SK-N-SH (cell line): ENCODE measurements around the gene CCDC88C. TPM values are rescaled to one million over a fixed set of nuclear protein-coding genes. Genes with fewer than 3 reads are reported as not detected.

Source experiments
- CTCF ChIA-PET: fragments of 300-600, 350-600 bp; formaldehyde crosslinking; extraction: SDS; loops from one replicate; lab custom pipeline; 2021; lab: Yijun Ruan, JAX
- POLR2A ChIA-PET: fragments of 350-600 bp; sonication (Branson Sonifier 250); formaldehyde crosslinking; extraction: SDS; loops from one replicate; lab custom pipeline; 2020; ENCODE audit warnings: antibody characterized with exemption, inconsistent platforms; lab: Yijun Ruan, JAX
- DNase-seq: peaks from one replicate; pipeline ENCODE4 v3.0.0; 2012
- H2AFZ ChIP-seq: fragments of 200-600 bp; sonication (generic); 2 replicates; pipeline ENCODE4 v1.8.1; 2016; ENCODE audit warnings: antibody characterized with exemption, mild to moderate bottlenecking, low read depth
- H3F3A ChIP-seq: fragments of 200-600 bp; sonication (generic); replicated peaks from 2 replicates; pipeline ENCODE3; 2016; ENCODE audit warnings: antibody characterized with exemption, mild to moderate bottlenecking; ENCODE audit not compliant: insufficient read depth
- H3K27ac ChIP-seq, 2 experiments: fragments of 200-500 bp in 1 of 2; fragments of 200-600 bp in 1 of 2; sonication (Bioruptor generic) in 1 of 2; sonication (generic), shearing (Covaris generic) in 1 of 2; 2 replicates each; pipeline versions ENCODE4 v1.5.1 to v1.6.1; 2014 to 2016; ENCODE audit warnings: low read depth in 2 of 2, inconsistent platforms in 1 of 2, low read length in 1 of 2, mild to moderate bottlenecking in 1 of 2, mixed read lengths in 1 of 2
- H3K27me3 ChIP-seq: fragments of 200-600 bp; sonication (generic), shearing (Covaris generic); 2 replicates; pipeline ENCODE4 v1.6.1; 2016; ENCODE audit warnings: mixed run types; ENCODE audit not compliant: insufficient read depth
- H3K36me3 ChIP-seq, 2 experiments: fragments of 200-500 bp in 1 of 2; fragments of 200-600 bp in 1 of 2; sonication (Bioruptor generic) in 1 of 2; sonication (generic) in 1 of 2; replicated peaks in 1 of 2; 2 replicates each; pipeline versions ENCODE3 to v1.5.1; 2014 to 2016; ENCODE audit warnings: low read length in 1 of 2, mild to moderate bottlenecking in 1 of 2; ENCODE audit not compliant: insufficient read depth in 2 of 2, control insufficient read depth in 1 of 2
- H3K4me1 ChIP-seq, 2 experiments: fragments of 200-500 bp in 1 of 2; fragments of 200-600 bp in 1 of 2; sonication (Bioruptor generic) in 1 of 2; sonication (generic), shearing (Covaris generic) in 1 of 2; 2 replicates each; pipeline versions ENCODE4 v1.5.1 to v1.6.1; 2014 to 2016; ENCODE audit warnings: low read depth in 1 of 2, low read length in 1 of 2, mixed run types in 1 of 2; ENCODE audit not compliant: insufficient read depth in 2 of 2, control insufficient read depth in 1 of 2
- H3K4me2 ChIP-seq: fragments of 200-600 bp; sonication (generic), shearing (Covaris generic); 2 replicates; pipeline ENCODE4 v1.6.1; 2017; ENCODE audit warnings: mixed run types
- H3K4me3 ChIP-seq, 2 experiments: fragments of 200-500 bp in 1 of 2; fragments of 200-600 bp in 1 of 2; sonication (Bioruptor generic) in 1 of 2; sonication (generic), shearing (Covaris generic) in 1 of 2; 2 replicates each; pipeline versions ENCODE4 v1.5.1 to v1.8.1; 2014 to 2016; ENCODE audit warnings: low read depth in 2 of 2, inconsistent platforms in 1 of 2, low read length in 1 of 2, mild to moderate bottlenecking in 1 of 2, mixed read lengths in 1 of 2, moderate library complexity in 1 of 2
- H3K79me2 ChIP-seq: fragments of 200-600 bp; sonication (generic); 2 replicates; pipeline ENCODE4 v1.8.1; 2017; ENCODE audit warnings: mild to moderate bottlenecking; ENCODE audit not compliant: insufficient read depth
- H3K9ac ChIP-seq: fragments of 200-600 bp; sonication (generic); 2 replicates; pipeline ENCODE4 v1.6.1; 2017; ENCODE audit warnings: mixed run types
- H3K9me2 ChIP-seq: fragments of 200-600 bp; sonication (generic); 2 replicates; pipeline ENCODE4 v1.6.1; 2017; ENCODE audit warnings: mixed run types
- H3K9me3 ChIP-seq: fragments of 200-600 bp; sonication (generic); 2 replicates; pipeline ENCODE4 v1.6.1; 2017; ENCODE audit warnings: mixed run types, mild to moderate bottlenecking, moderate library complexity
- H4K20me1 ChIP-seq: fragments of 200-600 bp; sonication (generic); 2 replicates; pipeline ENCODE4 v1.6.1; 2017; ENCODE audit warnings: mild to moderate bottlenecking, mixed run types; ENCODE audit not compliant: insufficient read depth
- ELF1 ChIP-seq: IDR thresholded peaks from 2 replicates; pipeline ENCODE4 v1.4.0; 2012
- EP300 ChIP-seq, 2 experiments: IDR thresholded peaks; 2 replicates each; pipeline versions ENCODE4 v1.4.0 to v1.6.1; 2012; ENCODE audit warnings: borderline replicate concordance in 1 of 2, low read depth in 1 of 2, low read length in 1 of 2
- EZH2phosphoT487 ChIP-seq: fragments of 200-600 bp; sonication (generic); IDR thresholded peaks from 2 replicates; pipeline ENCODE4 v1.6.1; 2017; ENCODE audit warnings: low read depth, mixed run types, mild to moderate bottlenecking, antibody characterized with exemption, moderate library complexity, borderline replicate concordance
- FOSL2 ChIP-seq: IDR thresholded peaks from 2 replicates; pipeline ENCODE4 v1.4.0; 2012; ENCODE audit warnings: low read depth, mild to moderate bottlenecking, moderate library complexity, borderline replicate concordance
- FOXM1 ChIP-seq: IDR thresholded peaks from 2 replicates; pipeline ENCODE4 v1.4.0; 2012; ENCODE audit warnings: low read depth, mild to moderate bottlenecking
- POLR2AphosphoS5 ChIP-seq: IDR thresholded peaks from 2 replicates; pipeline ENCODE4 v1.6.1; 2012; ENCODE audit warnings: low read depth, low read length
- RCOR1 ChIP-seq: fragments of 150-350 bp; IDR thresholded peaks from 2 replicates; pipeline ENCODE4 v1.6.1; 2017; ENCODE audit warnings: antibody characterized with exemption, low read length
- TEAD4 ChIP-seq: IDR thresholded peaks from 2 replicates; pipeline ENCODE4 v1.4.0; 2012; ENCODE audit warnings: mild to moderate bottlenecking, borderline replicate concordance; ENCODE audit not compliant: insufficient read depth
- WGBS: methylation state at CpG from one replicate; pipeline ENCODE4 v1.1.6; 2017; ENCODE audit warnings: low lambda C conversion rate; 5-methylcytosine and 5-hydroxymethylcytosine counted together
- polyA plus RNA-seq, 3 experiments: library from polyadenylated mRNA; depleted of rRNA; stranded (reverse); fragments of >200 nt; gene quantifications; 2 replicates each; pipeline ENCODE4 v1.2.3, GENCODE V29; 2012
- TF ChIP-seq, protein P1 (sequence below): IDR thresholded peaks from 2 replicates; pipeline ENCODE4 v1.4.0; 2012; ENCODE audit warnings: low read depth, borderline replicate concordance
- TF ChIP-seq, protein P2 (sequence below): IDR thresholded peaks from 2 replicates; pipeline ENCODE4; 2012
- TF ChIP-seq, protein P3 (sequence below): IDR thresholded peaks from 2 replicates; pipeline ENCODE4 v1.4.0; 2012; ENCODE audit warnings: low read depth, borderline replicate concordance
- TF ChIP-seq, protein P4 (sequence below): fragments of 200-600 bp; sonication (generic); IDR thresholded peaks from 2 replicates; pipeline ENCODE4 v1.6.1; 2017; ENCODE audit warnings: antibody characterized with exemption, mild to moderate bottlenecking, moderate library complexity

Gene CCDC88C
- polyA plus RNA-seq, 1 of the 3 experiments (the other 2 are of a cell fraction), result 0.39 TPM

DNA sequence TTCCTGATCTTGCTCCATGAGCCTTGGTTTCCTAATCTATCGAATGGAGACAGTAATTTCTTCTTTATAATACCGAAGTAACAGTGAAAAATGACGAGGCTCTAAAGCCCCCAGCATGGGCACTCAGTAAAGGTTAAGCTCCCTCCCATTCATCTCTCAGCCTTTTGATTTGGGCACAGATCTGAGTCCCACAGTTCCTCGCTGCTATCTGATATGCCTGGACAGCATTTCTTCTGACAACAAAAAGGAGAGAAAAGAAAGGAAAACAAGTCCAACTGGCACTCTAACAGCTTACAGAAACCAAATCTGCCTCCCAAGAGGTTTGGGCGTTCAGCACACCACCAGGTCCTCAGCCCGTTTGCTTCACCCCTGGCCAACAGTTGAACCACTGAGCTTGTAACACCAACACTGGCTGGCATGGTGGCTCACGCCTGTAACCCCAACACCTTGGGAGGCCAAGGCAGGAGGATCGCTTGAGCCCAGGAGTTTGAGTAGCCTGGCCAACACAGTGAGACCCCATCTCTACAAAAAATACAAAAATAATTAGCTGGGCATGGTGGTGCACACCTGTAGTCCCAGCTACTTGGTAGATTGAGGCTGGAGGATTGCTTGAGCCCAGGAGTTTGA is 19.5 kb downstream of the CCDC88C start:
- no peaks in the 10 kb centered on the region for H3K79me2 ChIP-seq
- whole genome bisulfite sequencing, result 62% methylated on average over 8 of the region's 8 CpGs
- H2AFZ ChIP-seq, result no peak overlapping the region
- H3K27ac ChIP-seq, result no peak overlapping the region
- H3K9me3 ChIP-seq, result no peaks in the 10 kb centered on the region
- H3K36me3 ChIP-seq, result no peaks in the 10 kb centered on the region
- H3K4me2 ChIP-seq, result no peak overlapping the region
- H4K20me1 ChIP-seq, result no peaks in the 10 kb centered on the region
- TF ChIP-seq EP300 (IDR thresholded peaks at IDR 0.05; ENCODE audit: borderline replicate concordance in 1 of 2, low read depth in 1 of 2, low read length in 1 of 2), result no peak
- no peak for TF ChIP-seq RCOR1
- TF ChIP-seq ELF1, result no peak
- no peak for TF ChIP-seq EZH2phosphoT487
- TF ChIP-seq, protein P1, sequence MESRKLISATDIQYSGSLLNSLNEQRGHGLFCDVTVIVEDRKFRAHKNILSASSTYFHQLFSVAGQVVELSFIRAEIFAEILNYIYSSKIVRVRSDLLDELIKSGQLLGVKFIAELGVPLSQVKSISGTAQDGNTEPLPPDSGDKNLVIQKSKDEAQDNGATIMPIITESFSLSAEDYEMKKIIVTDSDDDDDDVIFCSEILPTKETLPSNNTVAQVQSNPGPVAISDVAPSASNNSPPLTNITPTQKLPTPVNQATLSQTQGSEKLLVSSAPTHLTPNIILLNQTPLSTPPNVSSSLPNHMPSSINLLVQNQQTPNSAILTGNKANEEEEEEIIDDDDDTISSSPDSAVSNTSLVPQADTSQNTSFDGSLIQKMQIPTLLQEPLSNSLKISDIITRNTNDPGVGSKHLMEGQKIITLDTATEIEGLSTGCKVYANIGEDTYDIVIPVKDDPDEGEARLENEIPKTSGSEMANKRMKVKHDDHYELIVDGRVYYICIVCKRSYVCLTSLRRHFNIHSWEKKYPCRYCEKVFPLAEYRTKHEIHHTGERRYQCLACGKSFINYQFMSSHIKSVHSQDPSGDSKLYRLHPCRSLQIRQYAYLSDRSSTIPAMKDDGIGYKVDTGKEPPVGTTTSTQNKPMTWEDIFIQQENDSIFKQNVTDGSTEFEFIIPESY, result no peak
- ChIA-PET CTCF (interaction anchor here (1.0 to 2.4 kb wide), 5 partner anchors 20 to 221 kb away, joined by 4 to 9 read pairs (median 4); partner anchors contain the start of gene CCDC88C), POLR2A (interaction anchor here (0.6 to 1.4 kb wide), 3 partner anchors 20 to 63 kb away, joined by 3 to 6 read pairs (median 3); no protein-coding TSS in a partner anchor)
- DNase-seq, result no peak
- H3K4me3 ChIP-seq, result no peak overlapping the region
- H3K9ac ChIP-seq, result no peak overlapping the region
- H3K9me2 ChIP-seq, result no peaks in the 10 kb centered on the region
- no peaks in the 10 kb centered on the region for H3F3A ChIP-seq
- H3K4me1 ChIP-seq, result peaks cover 0 to 34% of the 10 kb centered on the region in 2 experiments; a peak in 1 of 4 replicates
- H3K27me3 ChIP-seq, result peaks cover 8% of the 10 kb centered on the region; the same call in 1 of the 2 replicates

DNA sequence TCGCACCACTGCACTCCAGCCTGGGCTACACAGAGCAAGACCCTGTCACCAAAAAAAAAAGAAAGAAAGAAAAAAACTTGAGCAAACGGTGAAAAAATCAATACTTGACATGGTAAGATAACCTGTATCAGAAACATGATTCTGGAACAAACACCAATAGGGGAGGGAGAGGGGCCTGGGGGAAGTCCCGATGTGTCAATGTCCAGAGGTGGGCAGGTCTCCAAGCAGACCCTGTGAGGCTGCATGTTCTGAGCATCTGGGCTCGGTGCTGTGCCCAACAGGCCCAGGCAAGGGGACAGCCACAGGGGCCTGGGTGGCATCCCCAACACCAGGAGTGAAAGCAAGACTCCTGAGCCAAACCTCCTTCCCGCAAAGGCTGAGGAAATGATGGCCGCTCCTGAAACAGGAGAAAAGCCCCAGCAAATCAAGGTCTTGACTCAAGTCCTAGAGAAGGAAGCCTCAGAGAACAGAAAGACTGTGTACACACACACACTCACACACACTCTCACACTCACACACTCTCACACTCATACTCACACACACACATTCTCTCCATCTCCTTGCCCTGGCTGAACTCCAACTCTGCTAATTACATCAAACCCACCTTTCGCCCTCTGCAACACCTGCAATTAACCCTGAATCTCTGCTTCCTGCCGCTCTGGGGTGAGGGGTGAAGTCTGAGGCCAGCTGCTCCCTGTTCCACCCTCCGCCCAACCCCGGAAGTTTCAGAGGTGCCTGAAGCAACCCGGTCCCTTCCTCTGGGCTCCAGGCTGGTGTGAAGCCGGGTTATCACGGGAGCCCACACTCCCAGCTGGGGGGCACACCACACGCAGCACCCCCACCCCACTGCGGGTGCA is 20.4 kb downstream of the CCDC88C start:
- Histone ChIP-seq H3K27ac (no peak overlapping the region), H3K36me3 (no peaks in the 10 kb centered on the region), H3F3A (no peaks in the 10 kb centered on the region), H3K9ac (no peak overlapping the region), H3K4me3 (no peak overlapping the region), H2AFZ (no peak overlapping the region), H3K9me2 (no peaks in the 10 kb centered on the region), H4K20me1 (no peaks in the 10 kb centered on the region), H3K4me2 (no peak overlapping the region), H3K27me3 (peaks cover 8% of the 10 kb centered on the region; the same call in 1 of the 2 replicates), H3K4me1 (peaks cover 0 to 32% of the 10 kb centered on the region in 2 experiments; a peak in 1 of 4 replicates), H3K79me2 (no peaks in the 10 kb centered on the region), H3K9me3 (no peaks in the 10 kb centered on the region)
- 61% methylated on average over 12 of the region's 15 CpGs for WGBS
- ChIA-PET POLR2A (interaction anchor here (0.6 kb wide), 1 partner anchor 62 kb away, joined by 3 read pairs; no protein-coding TSS in a partner anchor), CTCF (interaction anchor here (1.0 kb wide), 1 partner anchor 22 kb away, joined by 4 read pairs; no protein-coding TSS in a partner anchor)
- no peak for DNase-seq
- no peak for TF ChIP-seq FOXM1
- TF ChIP-seq, protein P2, sequence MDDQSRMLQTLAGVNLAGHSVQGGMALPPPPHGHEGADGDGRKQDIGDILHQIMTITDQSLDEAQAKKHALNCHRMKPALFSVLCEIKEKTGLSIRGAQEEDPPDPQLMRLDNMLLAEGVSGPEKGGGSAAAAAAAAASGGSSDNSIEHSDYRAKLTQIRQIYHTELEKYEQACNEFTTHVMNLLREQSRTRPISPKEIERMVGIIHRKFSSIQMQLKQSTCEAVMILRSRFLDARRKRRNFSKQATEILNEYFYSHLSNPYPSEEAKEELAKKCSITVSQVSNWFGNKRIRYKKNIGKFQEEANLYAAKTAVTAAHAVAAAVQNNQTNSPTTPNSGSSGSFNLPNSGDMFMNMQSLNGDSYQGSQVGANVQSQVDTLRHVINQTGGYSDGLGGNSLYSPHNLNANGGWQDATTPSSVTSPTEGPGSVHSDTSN, result no peak
- TF ChIP-seq, protein P3, sequence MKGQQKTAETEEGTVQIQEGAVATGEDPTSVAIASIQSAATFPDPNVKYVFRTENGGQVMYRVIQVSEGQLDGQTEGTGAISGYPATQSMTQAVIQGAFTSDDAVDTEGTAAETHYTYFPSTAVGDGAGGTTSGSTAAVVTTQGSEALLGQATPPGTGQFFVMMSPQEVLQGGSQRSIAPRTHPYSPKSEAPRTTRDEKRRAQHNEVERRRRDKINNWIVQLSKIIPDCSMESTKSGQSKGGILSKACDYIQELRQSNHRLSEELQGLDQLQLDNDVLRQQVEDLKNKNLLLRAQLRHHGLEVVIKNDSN, result no peak
- TF ChIP-seq ELF1, result no peak
- no peak for TF ChIP-seq POLR2AphosphoS5
- no peak for TF ChIP-seq FOSL2
- TF ChIP-seq TEAD4, result no peak
- TF ChIP-seq, protein P4, sequence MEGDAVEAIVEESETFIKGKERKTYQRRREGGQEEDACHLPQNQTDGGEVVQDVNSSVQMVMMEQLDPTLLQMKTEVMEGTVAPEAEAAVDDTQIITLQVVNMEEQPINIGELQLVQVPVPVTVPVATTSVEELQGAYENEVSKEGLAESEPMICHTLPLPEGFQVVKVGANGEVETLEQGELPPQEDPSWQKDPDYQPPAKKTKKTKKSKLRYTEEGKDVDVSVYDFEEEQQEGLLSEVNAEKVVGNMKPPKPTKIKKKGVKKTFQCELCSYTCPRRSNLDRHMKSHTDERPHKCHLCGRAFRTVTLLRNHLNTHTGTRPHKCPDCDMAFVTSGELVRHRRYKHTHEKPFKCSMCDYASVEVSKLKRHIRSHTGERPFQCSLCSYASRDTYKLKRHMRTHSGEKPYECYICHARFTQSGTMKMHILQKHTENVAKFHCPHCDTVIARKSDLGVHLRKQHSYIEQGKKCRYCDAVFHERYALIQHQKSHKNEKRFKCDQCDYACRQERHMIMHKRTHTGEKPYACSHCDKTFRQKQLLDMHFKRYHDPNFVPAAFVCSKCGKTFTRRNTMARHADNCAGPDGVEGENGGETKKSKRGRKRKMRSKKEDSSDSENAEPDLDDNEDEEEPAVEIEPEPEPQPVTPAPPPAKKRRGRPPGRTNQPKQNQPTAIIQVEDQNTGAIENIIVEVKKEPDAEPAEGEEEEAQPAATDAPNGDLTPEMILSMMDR, result no peak
